ENCODE data around the gene RPL27A. TPM values are rescaled to one million over a fixed set of nuclear protein-coding genes. Genes with fewer than 3 reads are reported as not detected.

RPL27A gene
- total and polyA plus RNA-seq, 2 of the 8 experiments (the other 6 are each of a cell fraction or from before 2014, with no cell fraction given): 1,756 to 1,777 TPM

DNA sequence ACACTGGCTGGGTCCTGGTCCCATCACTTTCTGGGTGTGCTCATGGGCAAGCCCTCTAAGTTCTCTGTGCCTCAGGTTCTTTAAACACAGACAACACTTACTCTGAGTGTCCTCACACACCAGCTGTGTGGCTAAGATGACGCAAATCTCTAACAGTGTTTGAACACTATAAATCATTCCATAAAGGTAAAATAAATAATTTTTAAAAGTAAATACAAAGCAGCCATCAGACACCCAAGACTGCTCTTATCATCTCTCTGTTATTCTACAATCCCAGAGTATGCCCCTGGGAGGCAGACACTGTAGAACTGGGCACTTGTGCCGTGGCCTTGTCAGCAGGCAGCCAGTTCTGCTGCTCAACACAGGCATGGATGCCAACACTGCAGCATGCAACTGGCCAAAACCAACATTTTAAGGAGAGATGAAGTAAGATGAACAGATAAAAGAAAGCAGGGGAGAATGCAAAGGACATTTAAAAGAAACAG is 56.8 kb downstream of the RPL27A start:
- H3K14ac ChIP-seq (ENCODE audit: insufficient read length): no peak overlapping the region
- H3K79me1 ChIP-seq (ENCODE audit: low read depth, low read length): no peaks in the 10 kb centered on the region; the same call in 1 of the 2 replicates
- no peak overlapping the region for H3K18ac ChIP-seq (ENCODE audit: extremely low read depth, low read length)
- FAIRE-seq (no peak), DNase-seq (ENCODE audit: low read depth in 1 of 2, low spot score in 2 of 2) (no peak)
- no peak overlapping the region for H2AK5ac ChIP-seq (ENCODE audit: low read depth, low read length)
- H2BK12ac ChIP-seq (ENCODE audit: low read depth, low read length): peak overlapping the region; percentile 63; the same call in 1 of the 2 replicates
- H3K4me2 ChIP-seq (ENCODE audit: insufficient read depth in 1 of 2, low read depth in 2 of 2, low read length in 2 of 2): no peak overlapping the region
- H4K20me1 ChIP-seq (replicated peaks in 1 of 2; ENCODE audit: control insufficient read depth in 1 of 2, insufficient read depth in 2 of 2, low read length in 2 of 2): no peaks in the 10 kb centered on the region
- no peaks in the 10 kb centered on the region for H3K23me2 ChIP-seq (ENCODE audit: low read depth, low read length)
- no peak overlapping the region for H3K4me3 ChIP-seq (ENCODE audit: extremely low read depth in 1 of 4, insufficient read depth in 2 of 4, low read depth in 3 of 4, low read length in 4 of 4)
- H3K9me3 ChIP-seq (ENCODE audit: insufficient read depth in 2 of 2, low read depth in 1 of 2, low read length in 1 of 2): no peaks in the 10 kb centered on the region
- 96% methylated on average over 2 of the region's 2 CpGs; no CpG with 5 or more reads in 1 of the 2 experiments for WGBS, 2 experiments (ENCODE audit: extremely low coverage in 1 of 2, insufficient coverage in 1 of 2, insufficient read length in 1 of 2, insufficient replicate concordance in 2 of 2, low coverage in 1 of 2, low lambda C conversion rate in 2 of 2, missing lambda C conversion rate in 1 of 2)
- H3K4me1 ChIP-seq (replicated peaks in 1 of 4; ENCODE audit: control insufficient read depth in 3 of 4, insufficient read depth in 4 of 4, low read length in 3 of 4): 0 out of 7 replicates have a peak, but pooled peaks cover 0 to 2% (median 0%) of the 10 kb centered on the region in 4 experiments
- no peak overlapping the region for H3K4ac ChIP-seq (replicated peaks; ENCODE audit: insufficient read length, low read depth, low read length)
- H3K56ac ChIP-seq (replicated peaks; ENCODE audit: insufficient read length, low read depth, low read length): no peak overlapping the region
- H3K27me3 ChIP-seq (replicated peaks in 1 of 4; ENCODE audit: control insufficient read depth in 3 of 4, extremely low read depth in 1 of 4, insufficient read depth in 3 of 4, low read length in 3 of 4): no peaks in the 10 kb centered on the region
- no peak overlapping the region for H4K5ac ChIP-seq (ENCODE audit: insufficient read length, low read depth, low read length)
- H2BK5ac ChIP-seq (ENCODE audit: low read depth, low read length): no peak overlapping the region
- H3K36me3 ChIP-seq (ENCODE audit: control insufficient read depth in 2 of 4, insufficient read depth in 4 of 4, low read length in 3 of 4): no peaks in the 10 kb centered on the region
- ChIA-PET CTCF (ENCODE audit: partially characterized antibody) (interaction anchor here (1.1 to 4.4 kb wide), 3 partner anchors 8 to 9 kb away, joined by 3 to 12 read pairs (median 3); no protein-coding TSS in a partner anchor), POLR2A (ENCODE audit: partially characterized antibody) (interaction anchor here (1.0 kb wide), 1 partner anchor 9 kb away, joined by 3 read pairs; no protein-coding TSS in a partner anchor)
- no peak overlapping the region for H2BK120ac ChIP-seq (replicated peaks; ENCODE audit: low read depth, low read length)
- H3K23ac ChIP-seq (ENCODE audit: insufficient read length): no peak overlapping the region
- H3K9ac ChIP-seq (replicated peaks in 1 of 4; ENCODE audit: extremely low read depth in 1 of 4, low read depth in 3 of 4, low read length in 3 of 4): no peak overlapping the region
- no peak overlapping the region for H2BK20ac ChIP-seq (ENCODE audit: low read length)
- no peak overlapping the region for H2AFZ ChIP-seq (ENCODE audit: low read length)
- H4K8ac ChIP-seq (ENCODE audit: extremely low read depth, insufficient read depth, low read length): no peak overlapping the region
- no peak overlapping the region for H4K91ac ChIP-seq (replicated peaks; ENCODE audit: insufficient read length, low read length)
- no peak overlapping the region for H2BK15ac ChIP-seq (ENCODE audit: low read length)
- H3K27ac ChIP-seq (ENCODE audit: low read depth, low read length): no peak overlapping the region
- no peaks in the 10 kb centered on the region for H3K79me2 ChIP-seq (ENCODE audit: control insufficient read depth in 1 of 2, insufficient read depth in 2 of 2, low read length in 2 of 2)
- TF ChIP-seq GABPA (IDR thresholded peaks at IDR 0.05; ENCODE audit: borderline replicate concordance, insufficient read depth, low read length) (no peak), JUN (IDR thresholded peaks at IDR 0.05; ENCODE audit: low read depth, low read length) (no peak), BACH1 (IDR thresholded peaks at IDR 0.05; ENCODE audit: low read length) (no peak), CBX8 (IDR thresholded peaks at IDR 0.05; ENCODE audit: borderline replicate concordance, low read depth, low read length) (no peak), SP1 (IDR thresholded peaks at IDR 0.05; ENCODE audit: low read depth, low read length) (no peak), BRCA1 (IDR thresholded peaks at IDR 0.05; ENCODE audit: low read depth, low read length) (no peak), KDM1A (IDR thresholded peaks at IDR 0.05; ENCODE audit: borderline replicate concordance, low read length) (no peak), SP4 (IDR thresholded peaks at IDR 0.05; ENCODE audit: low read length) (no peak), CTBP2 (IDR thresholded peaks at IDR 0.05; ENCODE audit: borderline replicate concordance, insufficient read depth, insufficient read length, low read length) (no peak), KDM4A (IDR thresholded peaks at IDR 0.05; ENCODE audit: low read depth, low read length, severe bottlenecking) (no peak), SP2 (IDR thresholded peaks at IDR 0.05; ENCODE audit: low read length) (no peak)
- TF ChIP-seq, protein P1, sequence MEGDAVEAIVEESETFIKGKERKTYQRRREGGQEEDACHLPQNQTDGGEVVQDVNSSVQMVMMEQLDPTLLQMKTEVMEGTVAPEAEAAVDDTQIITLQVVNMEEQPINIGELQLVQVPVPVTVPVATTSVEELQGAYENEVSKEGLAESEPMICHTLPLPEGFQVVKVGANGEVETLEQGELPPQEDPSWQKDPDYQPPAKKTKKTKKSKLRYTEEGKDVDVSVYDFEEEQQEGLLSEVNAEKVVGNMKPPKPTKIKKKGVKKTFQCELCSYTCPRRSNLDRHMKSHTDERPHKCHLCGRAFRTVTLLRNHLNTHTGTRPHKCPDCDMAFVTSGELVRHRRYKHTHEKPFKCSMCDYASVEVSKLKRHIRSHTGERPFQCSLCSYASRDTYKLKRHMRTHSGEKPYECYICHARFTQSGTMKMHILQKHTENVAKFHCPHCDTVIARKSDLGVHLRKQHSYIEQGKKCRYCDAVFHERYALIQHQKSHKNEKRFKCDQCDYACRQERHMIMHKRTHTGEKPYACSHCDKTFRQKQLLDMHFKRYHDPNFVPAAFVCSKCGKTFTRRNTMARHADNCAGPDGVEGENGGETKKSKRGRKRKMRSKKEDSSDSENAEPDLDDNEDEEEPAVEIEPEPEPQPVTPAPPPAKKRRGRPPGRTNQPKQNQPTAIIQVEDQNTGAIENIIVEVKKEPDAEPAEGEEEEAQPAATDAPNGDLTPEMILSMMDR (IDR thresholded peaks at IDR 0.05; ENCODE audit: control extremely low read depth in 1 of 3, insufficient read depth in 1 of 3, low read depth in 1 of 3, low read length in 3 of 3): no peak

Data from H1 (cell line).